GM15510 (cell line): ENCODE results near the gene HTATIP2.

Experiments used
- POLR2A ChIP-seq: IDR thresholded peaks from 3 replicates; pipeline ENCODE4 v1.6.1; 2011; ENCODE audit warnings: borderline replicate concordance; ENCODE audit not compliant: insufficient read length; ENCODE audit errors: extremely low read depth

Gene HTATIP2

GRCh38 chr11:20362481-20362880 is 1.0 kb upstream of the HTATIP2 start:
- no peak for TF ChIP-seq POLR2A

- no peak for TF ChIP-seq POLR2A
Measured at GRCh38 chr11:20363149-20363499, 390 bp upstream of the HTATIP2 start.

- TF ChIP-seq POLR2A: no peak
Measured at GRCh38 chr11:20364341-20364792, 853 bp downstream of the HTATIP2 start.

DNA sequence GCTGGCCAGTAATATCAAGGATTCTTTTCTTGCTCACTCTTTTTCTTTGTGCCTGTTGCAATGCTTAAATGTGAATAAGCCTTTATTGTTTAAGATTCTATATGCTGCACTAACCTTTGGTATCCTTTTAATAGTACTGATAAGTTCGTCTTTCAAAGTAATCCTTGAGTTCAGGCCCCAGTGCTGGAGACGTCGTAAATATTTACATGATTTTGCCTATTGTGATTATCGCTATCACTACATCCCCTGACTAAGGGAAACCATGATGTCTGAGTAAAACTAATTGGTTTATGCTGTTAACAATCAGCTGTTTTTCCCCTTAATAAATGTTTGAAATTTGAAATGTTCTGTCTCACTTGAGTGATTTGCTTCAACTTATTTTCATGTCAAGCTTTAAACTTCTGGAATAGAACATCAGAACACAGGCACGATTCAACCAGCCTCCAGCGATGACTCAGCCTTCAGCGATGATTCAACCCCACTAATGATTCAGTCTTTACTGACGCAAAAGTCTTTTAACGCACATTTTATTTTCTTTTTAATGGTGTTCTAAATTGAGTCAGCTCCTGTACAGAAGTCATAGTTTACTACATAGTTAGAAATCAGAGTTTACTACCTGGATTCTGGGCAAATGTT is 3.9 kb downstream of the HTATIP2 start:
- TF ChIP-seq POLR2A: no peak

DNA sequence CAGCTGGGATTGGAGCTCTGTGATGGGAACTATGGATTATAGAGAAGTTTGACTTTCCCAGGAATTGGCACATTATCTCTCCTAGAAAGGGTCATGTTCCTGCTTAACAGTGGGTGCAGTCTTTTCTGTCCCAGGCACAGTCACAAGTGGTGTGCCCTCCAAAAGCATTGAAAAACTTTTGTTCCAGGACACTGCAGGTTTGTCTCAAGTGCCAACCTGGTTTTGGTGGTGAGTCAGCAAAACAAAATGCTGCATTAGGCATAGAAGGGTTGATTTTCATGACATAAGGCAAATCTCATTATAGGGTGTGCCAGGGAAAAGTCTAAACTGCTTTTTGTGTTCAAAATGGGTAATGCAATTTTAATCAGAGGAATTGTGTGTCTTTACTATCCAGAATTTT is 4.9 kb downstream of the HTATIP2 start:
- TF ChIP-seq POLR2A: no peak

DNA sequence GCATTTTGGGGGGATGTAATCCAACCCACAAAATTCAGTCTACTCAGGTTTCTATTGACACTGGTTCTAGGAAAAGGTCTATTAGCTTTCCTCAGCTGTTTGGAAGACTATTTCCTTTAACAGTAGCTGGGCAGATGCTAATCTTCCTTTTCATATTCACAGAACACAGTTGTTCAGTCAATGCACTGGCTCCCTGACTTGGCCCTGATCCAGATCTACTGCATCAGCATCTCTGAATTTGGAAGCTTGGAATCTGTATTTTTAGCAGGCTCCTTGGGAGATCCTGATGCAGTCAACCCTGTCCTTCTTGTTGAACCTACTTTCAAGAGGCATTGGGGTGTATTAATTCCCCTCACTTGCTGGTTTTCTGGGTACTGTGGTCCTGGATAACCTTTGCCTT is 6.3 kb downstream of the HTATIP2 start:
- TF ChIP-seq POLR2A: no peak

DNA sequence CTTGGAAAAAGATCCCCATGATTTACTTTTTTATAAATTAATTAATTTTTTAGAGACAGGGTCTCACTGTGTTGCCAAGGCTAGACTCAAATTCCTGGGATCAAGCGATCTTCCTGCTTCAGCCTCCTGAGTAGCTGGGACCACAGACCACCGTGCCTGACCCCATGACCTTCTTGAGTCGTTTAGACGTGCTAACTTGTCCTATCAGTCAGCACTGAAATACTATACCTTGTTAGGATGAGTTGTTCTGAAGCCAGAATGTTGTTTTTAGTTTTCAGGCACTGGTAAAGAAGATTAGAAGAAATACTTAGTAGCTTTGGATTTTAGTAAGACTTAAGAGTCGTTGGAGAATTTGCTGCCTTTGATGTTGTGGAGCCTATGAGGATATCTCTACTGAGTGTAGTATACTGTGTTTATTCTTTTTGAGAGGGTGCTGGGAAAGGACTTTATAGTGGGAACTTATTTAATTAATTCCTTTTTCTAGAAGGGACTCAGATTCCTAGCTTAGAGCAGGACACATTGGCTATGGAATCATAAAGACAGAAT is 8.6 kb downstream of the HTATIP2 start:
- no peak for TF ChIP-seq POLR2A

GRCh38 chr11:20373147-20373546 is 9.6 kb downstream of the HTATIP2 start:
- no peak for TF ChIP-seq POLR2A

- no peak for TF ChIP-seq POLR2A
Measured at GRCh38 chr11:20373568-20374209, 10.2 kb downstream of the HTATIP2 start.

DNA sequence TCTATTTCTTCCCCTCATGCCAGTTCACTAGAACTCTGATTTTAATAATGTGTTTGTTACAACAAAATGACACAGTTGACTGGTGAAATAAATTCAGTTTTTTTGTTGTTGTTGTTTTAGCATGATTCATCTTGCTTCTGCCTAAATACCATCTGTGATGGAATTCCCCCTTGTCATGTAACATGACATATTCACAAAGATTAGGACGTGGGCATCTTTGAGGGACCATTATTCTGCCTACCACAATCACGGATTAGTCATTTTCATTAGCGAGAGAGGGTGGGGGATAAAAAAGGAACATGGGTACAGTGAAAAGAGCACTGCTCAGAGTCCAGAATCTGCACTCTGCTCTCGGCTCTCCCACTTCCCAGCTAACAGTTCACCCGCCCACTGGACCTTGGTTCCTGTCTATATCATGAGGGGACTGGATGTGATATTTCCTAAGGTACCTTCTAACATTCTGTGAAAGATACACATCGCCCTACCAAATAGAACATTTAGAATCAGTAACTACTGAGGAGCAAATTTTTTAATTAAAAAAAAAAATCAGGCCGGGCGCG is 11.3 kb downstream of the HTATIP2 start:
- TF ChIP-seq POLR2A: no peak

DNA sequence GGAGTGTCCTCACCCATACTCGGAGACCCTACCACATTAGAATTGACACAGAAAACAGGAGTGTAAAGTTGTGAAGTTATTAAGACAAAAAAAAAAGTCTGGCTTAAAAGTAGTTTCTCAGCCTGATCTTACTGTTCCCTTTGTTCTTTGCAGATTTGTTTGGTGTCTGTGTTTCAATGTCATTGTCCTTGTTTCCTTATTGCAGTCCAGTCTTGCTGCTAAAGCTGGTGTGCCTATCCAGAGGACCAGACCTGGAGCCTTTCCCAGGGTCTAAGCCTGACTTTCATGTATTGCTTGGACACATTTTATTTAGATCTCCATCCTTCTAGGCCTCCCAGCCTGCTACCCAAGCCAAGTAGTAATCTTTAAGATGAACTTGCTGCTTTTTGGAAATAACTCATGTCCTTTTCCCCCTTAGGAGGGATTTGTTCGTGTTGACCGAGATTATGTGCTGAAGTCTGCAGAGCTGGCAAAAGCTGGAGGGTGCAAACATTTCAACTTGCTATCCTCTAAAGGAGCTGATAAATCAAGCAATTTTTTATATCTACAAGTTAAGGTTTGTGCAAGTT is 12.7 kb downstream of the HTATIP2 start:
- no peak for TF ChIP-seq POLR2A

GRCh38 chr11:20387261-20388095 is 24.0 kb downstream of the HTATIP2 start, which contains the start of gene PRMT3:
TSS of gene PRMT3 (plus strand) at chr11:20387716. CDS start at chr11:20387747, 31 bp downstream.
- TF ChIP-seq POLR2A: peak; percentile 91

DNA sequence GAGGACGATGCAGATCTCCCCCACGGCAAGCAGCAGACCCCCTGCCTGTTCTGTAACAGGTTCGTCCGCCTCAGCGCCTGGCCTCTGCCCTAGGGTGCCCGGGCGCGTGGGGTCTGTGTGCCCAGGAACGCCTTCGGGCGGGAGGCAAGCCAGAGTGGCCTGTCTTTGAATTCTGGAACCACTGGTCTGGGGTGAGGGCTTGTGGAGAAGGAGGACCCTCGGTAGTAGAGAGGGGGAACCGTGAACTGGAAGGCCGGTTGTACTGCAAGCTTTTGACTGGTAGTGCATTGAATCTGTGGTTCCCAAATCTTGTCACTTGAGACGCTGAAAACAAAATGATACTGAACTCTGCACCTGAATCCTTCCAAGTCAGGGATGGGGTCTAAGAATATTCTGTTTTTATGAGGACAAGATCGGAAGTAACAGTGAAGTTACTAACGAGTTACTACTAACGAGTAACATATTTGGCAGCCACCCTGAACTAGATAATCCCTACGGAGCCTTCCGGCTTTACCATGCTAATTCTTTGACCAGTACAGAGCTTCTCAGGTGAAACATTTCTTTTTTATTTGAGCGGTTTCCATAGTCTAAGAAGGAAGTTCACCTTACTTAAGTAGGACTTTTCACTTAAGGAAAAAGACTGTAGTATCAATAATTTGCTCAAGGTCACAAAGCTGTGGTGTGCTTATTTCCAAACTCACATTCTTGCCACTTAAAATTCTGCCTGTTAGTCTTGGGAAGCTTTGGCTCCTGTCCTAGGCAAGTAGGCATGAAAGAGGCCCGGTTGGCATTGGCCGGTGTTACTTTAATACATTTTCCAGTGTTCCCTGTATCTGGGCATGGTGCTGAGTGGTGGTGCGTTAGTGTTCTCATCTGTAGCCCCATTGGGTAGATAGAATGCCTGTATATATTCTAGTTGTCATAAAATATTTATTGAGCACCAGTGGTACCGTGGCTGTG is 24.9 kb downstream of the HTATIP2 start:
- TF ChIP-seq POLR2A: no peak
